ENCODE measurements around the gene COL20A1.

COL20A1 gene

GRCh38 chr20:63366390-63367365 is 73.7 kb downstream of the COL20A1 start:
- no peak overlapping the region for H3K27ac Mint-ChIP-seq
- no peak for ATAC-seq (replicated peaks)
- peaks cover 0 to 3% of the 10 kb centered on the region in 2 donors for H3K36me3 Mint-ChIP-seq
- peaks cover 35 to 52% of the 10 kb centered on the region in 2 donors for H3K27me3 Mint-ChIP-seq
- no peak for DNase-seq
- H3K9me3 Mint-ChIP-seq = no peaks in the 10 kb centered on the region
- peaks cover 3 to 6% of the 10 kb centered on the region in 2 donors for H3K4me1 Mint-ChIP-seq
- H3K4me3 Mint-ChIP-seq = no peak overlapping the region

DNA sequence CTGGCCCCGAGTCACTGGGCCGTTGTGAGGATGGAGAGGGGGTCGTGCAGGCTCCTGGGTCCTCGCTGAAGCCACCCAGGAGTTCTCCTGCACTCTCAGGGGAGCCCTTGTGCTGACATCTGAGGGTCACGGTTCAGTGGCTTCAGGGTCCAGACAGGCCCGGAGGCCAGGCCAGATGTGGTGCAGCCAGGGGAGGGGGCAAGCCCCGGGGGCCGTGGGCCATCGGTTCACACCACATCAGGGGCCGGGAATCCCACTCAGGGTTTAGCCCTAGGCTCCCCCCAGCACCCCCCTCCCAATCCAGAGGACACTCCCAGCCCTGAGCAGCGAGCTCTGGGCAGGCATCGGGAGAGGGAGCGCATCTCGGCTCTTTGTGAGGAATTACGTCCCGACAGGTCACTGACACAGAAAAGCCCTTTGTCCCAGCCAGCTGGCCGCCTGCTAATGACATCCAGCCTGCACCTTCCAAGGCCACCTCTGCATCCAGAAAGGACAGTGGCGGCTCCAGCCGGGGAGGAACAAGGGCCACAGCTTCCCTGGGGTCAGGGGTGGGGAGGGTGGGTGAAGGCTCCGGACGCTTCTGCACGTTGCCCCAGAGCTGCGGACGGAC is 74.6 kb downstream of the COL20A1 start:
- H3K4me3 Mint-ChIP-seq = no peak overlapping the region
- H3K27me3 Mint-ChIP-seq = peaks cover 30 to 47% of the 10 kb centered on the region in 2 donors
- no peaks in the 10 kb centered on the region for H3K9me3 Mint-ChIP-seq
- peaks cover under 1% of the 10 kb centered on the region in 2 donors for H3K4me1 Mint-ChIP-seq
- peaks cover 0 to under 1% of the 10 kb centered on the region in 2 donors for H3K36me3 Mint-ChIP-seq
- H3K27ac Mint-ChIP-seq = no peak overlapping the region
- DNase-seq = no peak
- no peak for ATAC-seq (replicated peaks)

GRCh38 chr20:63368151-63368550 is 75.2 kb downstream of the COL20A1 start:
- H3K4me3 Mint-ChIP-seq = no peak overlapping the region
- H3K36me3 Mint-ChIP-seq = no peaks in the 10 kb centered on the region
- peaks cover 29 to 47% of the 10 kb centered on the region in 2 donors for H3K27me3 Mint-ChIP-seq
- ATAC-seq (replicated peaks) (no peak), DNase-seq (no peak)
- no peak overlapping the region for H3K27ac Mint-ChIP-seq
- H3K4me1 Mint-ChIP-seq = no peaks in the 10 kb centered on the region
- no peaks in the 10 kb centered on the region for H3K9me3 Mint-ChIP-seq

DNA sequence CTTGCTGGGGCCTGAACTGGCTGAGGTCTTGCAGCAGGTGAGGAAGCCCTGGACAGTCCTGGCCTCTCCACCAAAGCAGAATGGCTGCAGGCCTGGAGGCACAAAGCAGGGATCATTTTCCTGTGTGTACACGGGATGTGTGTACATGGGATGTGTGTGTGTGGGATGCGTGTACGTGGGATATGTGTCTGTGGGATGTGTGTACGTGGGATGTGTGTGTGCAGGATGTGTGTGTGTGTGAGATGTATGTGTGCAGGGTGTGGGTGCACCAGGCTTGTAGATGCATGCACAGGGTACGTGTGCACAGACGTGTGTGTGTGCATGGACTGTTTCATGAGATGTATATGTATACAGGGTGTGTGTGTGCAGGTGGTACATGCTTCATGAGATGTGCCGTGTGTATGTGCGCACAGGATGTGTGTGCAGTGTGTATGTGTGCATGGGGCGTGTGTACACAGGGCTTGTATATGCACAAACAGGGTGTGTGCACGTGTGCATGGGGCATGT is 76.1 kb downstream of the COL20A1 start:
- H3K27ac Mint-ChIP-seq = no peak overlapping the region
- H3K27me3 Mint-ChIP-seq = peaks cover 25 to 47% of the 10 kb centered on the region in 2 donors
- ATAC-seq (replicated peaks) (no peak), DNase-seq (no peak)
- no peaks in the 10 kb centered on the region for H3K36me3 Mint-ChIP-seq
- H3K4me1 Mint-ChIP-seq = no peaks in the 10 kb centered on the region
- H3K4me3 Mint-ChIP-seq = no peak overlapping the region
- no peaks in the 10 kb centered on the region for H3K9me3 Mint-ChIP-seq

GRCh38 chr20:63369724-63370617 is 77.0 kb downstream of the COL20A1 start:
- no peaks in the 10 kb centered on the region for H3K4me1 Mint-ChIP-seq
- DNase-seq (no peak), ATAC-seq (replicated peaks) (no peak)
- H3K27ac Mint-ChIP-seq = no peak overlapping the region
- H3K4me3 Mint-ChIP-seq = no peak overlapping the region
- peaks cover 22 to 45% of the 10 kb centered on the region in 2 donors for H3K27me3 Mint-ChIP-seq
- no peaks in the 10 kb centered on the region for H3K36me3 Mint-ChIP-seq
- no peaks in the 10 kb centered on the region for H3K9me3 Mint-ChIP-seq

GRCh38 chr20:63370618-63371187 is 77.7 kb downstream of the COL20A1 start:
- H3K4me3 Mint-ChIP-seq = no peak overlapping the region
- no peaks in the 10 kb centered on the region for H3K36me3 Mint-ChIP-seq
- no peaks in the 10 kb centered on the region for H3K9me3 Mint-ChIP-seq
- H3K4me1 Mint-ChIP-seq = no peaks in the 10 kb centered on the region
- no peak overlapping the region for H3K27ac Mint-ChIP-seq
- no peak for DNase-seq
- no peak for ATAC-seq (replicated peaks)
- H3K27me3 Mint-ChIP-seq = peaks cover 18 to 44% of the 10 kb centered on the region in 2 donors

- no peak for DNase-seq
- Mint-ChIP-seq H3K9me3 (no peaks in the 10 kb centered on the region), H3K27me3 (peaks cover 19 to 46% of the 10 kb centered on the region in 2 donors), H3K27ac (no peak overlapping the region), H3K36me3 (no peaks in the 10 kb centered on the region), H3K4me3 (no peak overlapping the region), H3K4me1 (no peaks in the 10 kb centered on the region)
- ATAC-seq (replicated peaks) = no peak
Measured at GRCh38 chr20:63371291-63371865, 78.4 kb downstream of the COL20A1 start.

DNA sequence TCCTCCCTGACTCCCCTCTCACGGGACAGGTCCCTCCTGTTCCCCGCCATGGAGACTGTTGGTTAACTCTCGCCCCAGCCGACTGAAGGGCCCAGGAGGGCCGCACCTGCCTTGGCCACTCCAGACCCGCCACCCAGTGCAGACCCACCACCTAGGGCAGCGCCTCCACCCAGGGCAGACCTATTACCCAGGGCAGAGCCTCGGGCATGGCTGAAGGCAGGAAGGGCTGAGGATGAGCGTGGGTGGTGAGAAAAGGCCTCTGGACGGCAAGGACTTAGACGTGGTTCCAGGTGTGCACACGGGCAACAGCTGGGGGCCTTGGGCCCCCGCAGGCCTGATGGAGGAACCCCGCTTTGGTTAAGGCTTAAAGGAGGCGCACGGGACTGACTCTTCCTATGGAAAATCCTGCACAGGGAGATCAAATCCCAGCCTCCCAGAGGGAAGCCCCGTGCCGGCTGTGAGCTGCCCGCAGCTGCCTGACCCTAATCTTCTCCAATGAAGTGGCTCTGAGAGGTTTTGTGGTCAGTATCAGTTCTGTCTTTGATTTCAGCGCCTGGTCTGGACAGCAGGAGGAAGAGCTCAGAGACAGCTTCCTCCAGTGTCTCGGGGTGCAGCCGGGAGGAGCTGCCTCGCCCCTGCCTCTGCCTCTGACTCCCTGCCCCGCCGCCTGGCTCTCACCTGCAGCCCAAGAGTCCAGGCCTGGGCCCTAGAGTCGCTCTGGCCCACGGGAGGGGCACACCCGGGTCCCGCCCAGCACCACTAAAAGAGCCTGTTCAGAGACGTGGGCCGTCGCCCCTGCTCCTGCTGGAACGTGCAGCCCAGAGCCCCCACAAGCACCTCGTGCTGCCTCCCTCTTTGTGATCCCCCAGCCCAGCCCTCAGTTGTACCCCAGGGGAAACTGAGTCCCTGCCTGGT is 80.2 kb downstream of the COL20A1 start:
- H3K9me3 Mint-ChIP-seq = no peaks in the 10 kb centered on the region
- no peak overlapping the region for H3K27ac Mint-ChIP-seq
- peaks cover 27 to 48% of the 10 kb centered on the region in 2 donors for H3K27me3 Mint-ChIP-seq
- H3K4me3 Mint-ChIP-seq = no peak overlapping the region
- no peaks in the 10 kb centered on the region for H3K36me3 Mint-ChIP-seq
- no peaks in the 10 kb centered on the region for H3K4me1 Mint-ChIP-seq
- DNase-seq (no peak), ATAC-seq (replicated peaks) (no peak)

DNA sequence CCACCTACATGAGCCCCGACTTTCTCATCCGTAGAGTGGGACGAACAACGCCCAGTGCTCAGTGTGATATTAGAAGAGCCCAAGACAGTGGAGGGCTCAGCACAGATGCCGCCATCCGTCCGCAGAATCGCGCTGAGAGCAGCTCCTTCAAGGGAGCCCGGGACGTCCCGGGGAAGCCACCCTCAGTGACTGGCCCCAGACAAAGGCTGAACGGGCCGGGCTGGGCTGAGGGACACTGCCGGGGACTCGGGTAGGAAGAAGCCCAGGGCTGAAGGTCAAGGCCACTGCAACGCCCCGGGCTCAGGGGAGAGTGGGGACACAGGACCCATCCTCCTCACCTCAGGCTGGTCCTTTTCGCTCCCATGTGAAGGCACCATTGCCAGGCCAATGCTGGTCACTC is 81.0 kb downstream of the COL20A1 start:
- ATAC-seq (replicated peaks) (no peak), DNase-seq (no peak)
- H3K4me3 Mint-ChIP-seq = no peak overlapping the region

GRCh38 chr20:63374504-63374903 is 81.5 kb downstream of the COL20A1 start:
- no peaks in the 10 kb centered on the region for H3K4me1 Mint-ChIP-seq
- no peak overlapping the region for H3K4me3 Mint-ChIP-seq
- ATAC-seq (replicated peaks) (no peak), DNase-seq (no peak)
- H3K27ac Mint-ChIP-seq = no peak overlapping the region
- H3K36me3 Mint-ChIP-seq = no peaks in the 10 kb centered on the region
- no peaks in the 10 kb centered on the region for H3K9me3 Mint-ChIP-seq
- H3K27me3 Mint-ChIP-seq = peaks cover 39 to 61% of the 10 kb centered on the region in 2 donors

More for the DNA sequence above, 81.0 kb downstream of the COL20A1 start:
- no peaks in the 10 kb centered on the region for H3K9me3 Mint-ChIP-seq
- H3K27me3 Mint-ChIP-seq = peaks cover 34 to 56% of the 10 kb centered on the region in 2 donors
- no peaks in the 10 kb centered on the region for H3K4me1 Mint-ChIP-seq
- H3K27ac Mint-ChIP-seq = no peak overlapping the region
- H3K36me3 Mint-ChIP-seq = no peaks in the 10 kb centered on the region

DNA sequence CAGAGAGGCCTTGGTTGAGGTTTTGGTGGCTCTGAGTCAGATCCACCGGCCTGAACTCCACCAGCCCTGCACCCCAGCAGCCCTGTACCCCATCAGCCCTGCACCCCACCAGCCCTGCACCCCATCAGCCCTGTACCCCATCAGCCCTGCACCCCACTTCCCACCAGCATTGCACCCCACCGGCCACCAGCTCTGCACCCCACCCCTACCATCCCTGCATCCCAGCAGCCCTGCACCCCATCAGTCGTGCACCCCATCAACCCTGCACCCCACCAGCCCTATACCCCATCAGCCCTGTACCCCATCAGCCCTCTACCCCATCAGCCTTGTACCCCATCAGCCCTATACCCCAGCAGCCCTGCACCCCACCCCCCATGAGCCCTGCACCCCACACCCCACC is 82.5 kb downstream of the COL20A1 start:
- peaks cover 0 to 2% of the 10 kb centered on the region in 2 donors for H3K4me1 Mint-ChIP-seq
- H3K27me3 Mint-ChIP-seq = peaks cover 41 to 71% of the 10 kb centered on the region in 2 donors
- no peak overlapping the region for H3K4me3 Mint-ChIP-seq
- no peak for DNase-seq
- no peak overlapping the region for H3K27ac Mint-ChIP-seq
- ATAC-seq (replicated peaks) = no peak
- H3K36me3 Mint-ChIP-seq = no peaks in the 10 kb centered on the region
- peaks cover 0 to 2% of the 10 kb centered on the region in 2 donors for H3K9me3 Mint-ChIP-seq

- H3K9me3 Mint-ChIP-seq = peaks cover 0 to 2% of the 10 kb centered on the region in 2 donors
- H3K4me3 Mint-ChIP-seq = no peak overlapping the region
- no peaks in the 10 kb centered on the region for H3K36me3 Mint-ChIP-seq
- no peak overlapping the region for H3K27ac Mint-ChIP-seq
- H3K4me1 Mint-ChIP-seq = peaks cover 2 to 6% of the 10 kb centered on the region in 2 donors
- H3K27me3 Mint-ChIP-seq = peaks cover 38 to 71% of the 10 kb centered on the region in 2 donors
- no peak for ATAC-seq (replicated peaks)
- DNase-seq = no peak
Measured at GRCh38 chr20:63376283-63377250, 83.6 kb downstream of the COL20A1 start.

All from stimulated activated naive B cell treated with anti-CD40 and anti-IgM and Interleukin-4, amounts not matched to agents 10 μg/mL and 1 μg/mL and 100 μg/mL, for 72 hours (primary cell).